ENCODE measurements around the gene BCL11B.

Gene BCL11B

DNA sequence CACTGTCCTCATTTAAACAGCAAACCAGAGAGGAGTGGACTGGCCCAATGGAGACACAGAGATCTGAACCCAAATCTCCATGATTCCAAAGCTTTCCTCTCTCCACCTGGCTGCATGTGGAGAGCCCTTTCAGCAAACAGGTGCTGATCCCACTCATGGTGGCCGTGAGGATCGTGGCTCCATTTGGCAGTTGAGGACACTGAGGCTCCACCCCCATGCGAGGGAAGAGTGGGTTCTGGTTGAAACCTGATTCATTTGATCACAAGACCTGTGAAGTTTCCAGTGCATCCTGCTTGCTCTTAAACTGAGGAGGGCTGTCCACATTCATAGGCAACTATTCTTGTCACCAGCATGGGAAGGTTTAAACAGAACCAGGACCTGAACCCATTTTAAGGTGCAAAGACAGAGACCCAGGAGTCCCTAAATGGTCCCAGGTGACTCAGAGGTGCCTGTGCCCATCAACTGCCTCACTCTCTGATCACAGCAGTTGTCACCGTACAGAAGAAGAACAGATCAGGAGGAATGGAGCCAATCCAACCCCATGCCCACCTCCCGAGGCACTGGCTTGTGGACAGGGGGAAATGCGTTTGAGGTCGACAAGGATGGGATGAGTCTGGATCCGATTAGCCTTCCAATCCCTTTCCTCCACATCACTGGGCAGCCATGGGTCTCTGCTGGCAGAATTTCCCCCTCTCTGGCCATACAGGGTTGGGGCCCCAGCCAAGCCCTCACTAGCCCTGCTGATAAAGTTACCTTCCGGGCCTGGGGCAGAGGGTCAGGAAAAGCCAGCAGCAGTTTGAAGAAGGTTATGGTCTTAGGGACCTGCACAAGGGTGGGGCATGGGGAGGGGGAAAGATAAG, 45.5 kb upstream of the BCL11B start:
- TF ChIP-seq, protein P1, sequence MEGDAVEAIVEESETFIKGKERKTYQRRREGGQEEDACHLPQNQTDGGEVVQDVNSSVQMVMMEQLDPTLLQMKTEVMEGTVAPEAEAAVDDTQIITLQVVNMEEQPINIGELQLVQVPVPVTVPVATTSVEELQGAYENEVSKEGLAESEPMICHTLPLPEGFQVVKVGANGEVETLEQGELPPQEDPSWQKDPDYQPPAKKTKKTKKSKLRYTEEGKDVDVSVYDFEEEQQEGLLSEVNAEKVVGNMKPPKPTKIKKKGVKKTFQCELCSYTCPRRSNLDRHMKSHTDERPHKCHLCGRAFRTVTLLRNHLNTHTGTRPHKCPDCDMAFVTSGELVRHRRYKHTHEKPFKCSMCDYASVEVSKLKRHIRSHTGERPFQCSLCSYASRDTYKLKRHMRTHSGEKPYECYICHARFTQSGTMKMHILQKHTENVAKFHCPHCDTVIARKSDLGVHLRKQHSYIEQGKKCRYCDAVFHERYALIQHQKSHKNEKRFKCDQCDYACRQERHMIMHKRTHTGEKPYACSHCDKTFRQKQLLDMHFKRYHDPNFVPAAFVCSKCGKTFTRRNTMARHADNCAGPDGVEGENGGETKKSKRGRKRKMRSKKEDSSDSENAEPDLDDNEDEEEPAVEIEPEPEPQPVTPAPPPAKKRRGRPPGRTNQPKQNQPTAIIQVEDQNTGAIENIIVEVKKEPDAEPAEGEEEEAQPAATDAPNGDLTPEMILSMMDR (IDR thresholded peaks at IDR 0.05; ENCODE audit: extremely low read depth, missing control alignments), result no peak

DNA sequence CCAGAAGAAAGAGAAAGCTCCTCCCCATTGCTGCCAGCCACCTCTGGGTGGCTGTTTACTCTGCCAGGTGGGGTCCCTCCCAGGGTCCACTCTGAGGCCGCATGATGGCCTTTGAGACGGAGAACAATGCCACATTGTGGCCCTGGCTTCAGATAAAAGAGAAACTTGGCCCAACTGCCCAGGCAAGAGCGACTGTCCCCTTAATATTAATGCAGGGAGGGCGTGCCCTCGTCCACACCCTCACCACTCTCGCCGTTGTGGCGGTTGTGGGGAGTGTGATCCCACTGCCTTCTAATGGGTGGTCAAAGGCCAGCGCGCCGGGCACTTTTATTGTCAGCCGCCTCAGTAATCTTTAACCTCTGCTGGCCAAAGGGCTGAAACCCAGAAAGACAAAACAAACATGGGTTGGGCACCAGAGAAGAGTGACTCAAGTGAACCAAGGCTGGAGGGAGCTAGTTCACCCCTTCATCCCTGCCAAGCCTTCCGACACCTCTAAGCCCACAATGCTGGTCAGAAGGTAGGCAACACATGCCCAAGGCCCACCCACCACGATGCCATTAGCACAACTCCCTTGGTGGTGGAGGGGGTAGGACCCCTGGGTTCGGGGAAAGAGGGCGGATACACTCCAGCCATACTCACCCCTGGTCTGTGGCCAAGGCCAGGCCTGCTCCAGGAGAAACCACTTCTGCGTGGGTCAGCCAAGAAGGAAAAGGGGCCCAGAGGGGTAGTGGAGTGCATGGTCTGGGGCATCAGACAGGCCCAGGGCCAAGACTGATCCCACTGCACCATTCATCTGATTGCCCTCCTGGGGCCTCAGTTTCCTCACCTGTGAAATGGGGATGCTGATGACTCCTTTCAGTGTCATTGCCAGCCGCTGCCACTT, 44.5 kb upstream of the BCL11B start:
- no peak for DNase-seq (ENCODE audit: low spot score)
- TF ChIP-seq, protein P1 (IDR thresholded peaks at IDR 0.05; ENCODE audit: extremely low read depth, missing control alignments), result no peak

More for the DNA sequence above, 45.5 kb upstream of the BCL11B start:
- no peak for DNase-seq (ENCODE audit: low spot score)

DNA sequence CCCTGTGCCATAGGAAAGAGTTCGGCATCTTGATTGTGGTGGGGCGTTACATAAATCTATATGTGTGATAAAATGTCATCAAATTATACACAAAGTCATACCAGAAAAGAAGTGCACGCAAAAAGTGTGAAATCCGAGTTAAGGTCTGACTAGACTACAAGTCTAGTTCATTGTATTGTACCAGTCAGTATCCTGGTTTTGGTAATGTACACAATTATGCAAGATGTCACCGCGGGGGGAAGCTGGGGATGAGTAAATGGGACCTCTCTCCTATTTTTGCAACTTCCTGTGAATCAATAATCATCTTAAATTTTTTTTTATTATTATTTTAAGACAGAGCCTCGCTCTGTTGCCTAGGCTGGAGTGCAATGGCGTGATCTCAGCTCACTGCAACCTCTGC, 43.2 kb upstream of the BCL11B start:
- TF ChIP-seq, protein P1 (IDR thresholded peaks at IDR 0.05; ENCODE audit: extremely low read depth, missing control alignments), result no peak
- DNase-seq (ENCODE audit: low spot score), result no peak

DNA sequence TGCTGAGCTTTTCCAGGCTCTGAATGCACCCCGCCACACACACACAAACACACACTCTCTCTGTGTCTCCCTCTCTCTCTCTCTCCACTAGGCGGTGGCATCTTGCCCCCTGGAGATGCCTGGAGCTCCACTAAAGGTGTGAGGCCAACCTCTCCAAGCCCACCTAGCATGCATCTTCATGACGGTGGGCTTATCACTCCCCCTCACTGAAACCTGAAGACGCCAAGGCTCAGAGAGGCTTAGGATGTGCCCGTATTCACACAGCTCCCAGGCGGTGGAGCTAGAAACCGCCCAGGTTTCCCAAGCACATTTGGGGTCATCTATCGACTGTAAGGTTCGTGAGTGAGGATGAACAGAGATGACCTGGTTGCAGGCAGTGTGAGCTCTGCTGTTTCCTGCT, 42.6 kb upstream of the BCL11B start:
- TF ChIP-seq, protein P1 (IDR thresholded peaks at IDR 0.05; ENCODE audit: extremely low read depth, missing control alignments), result no peak
- DNase-seq (ENCODE audit: low spot score), result no peak

DNA sequence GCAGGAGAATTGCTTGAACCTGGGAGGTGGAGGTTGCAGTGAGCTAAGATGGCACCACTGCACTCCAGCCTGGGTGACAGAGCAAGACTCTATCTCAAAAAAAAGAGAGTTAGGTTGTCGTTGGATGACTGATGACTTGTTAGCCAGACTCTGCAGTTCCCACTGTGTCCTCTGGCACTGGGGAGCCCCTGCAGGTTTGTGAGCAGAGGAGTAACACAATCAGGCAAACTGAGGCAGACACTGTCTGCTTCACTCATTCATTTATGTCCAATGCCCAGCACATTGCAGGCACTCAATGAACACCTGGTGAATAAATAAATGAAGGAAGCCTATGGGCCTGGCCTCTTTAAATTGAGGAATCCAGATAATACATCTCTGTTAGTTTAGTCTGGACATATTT, 41.2 kb upstream of the BCL11B start:
- TF ChIP-seq, protein P1 (IDR thresholded peaks at IDR 0.05; ENCODE audit: extremely low read depth, missing control alignments), result no peak
- DNase-seq (ENCODE audit: low spot score), result no peak

DNA sequence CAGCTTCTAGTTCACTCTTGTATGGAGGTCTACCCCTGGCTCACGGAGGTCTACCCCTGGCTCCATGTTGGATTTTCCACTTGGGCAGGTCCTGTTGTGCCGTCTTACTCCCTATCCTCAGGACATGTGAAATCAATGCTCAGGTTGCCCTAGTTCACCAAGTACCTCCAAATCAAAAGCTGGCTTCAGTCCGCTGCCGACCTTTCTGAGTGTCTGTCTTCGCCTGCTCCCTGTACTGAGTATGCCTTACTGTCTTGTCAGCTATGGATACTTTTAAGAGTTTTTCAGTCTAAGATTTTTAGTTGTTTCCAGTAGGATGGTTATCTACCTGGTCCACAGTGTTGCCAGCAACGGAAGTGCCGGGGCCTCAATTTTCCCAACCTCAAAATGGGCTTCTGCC, 40.1 kb upstream of the BCL11B start:
- no peak for DNase-seq (ENCODE audit: low spot score)

More for the DNA sequence above, 40.1 kb upstream of the BCL11B start:
- TF ChIP-seq, protein P1 (IDR thresholded peaks at IDR 0.05; ENCODE audit: extremely low read depth, missing control alignments), result no peak

Measured in GM20000 (cell line).